Ishikawa (cell line): ENCODE measurements around the gene TTC34.

Source experiments
- CEBPB ChIP-seq: IDR thresholded peaks from 2 replicates; pipeline ENCODE4 v1.6.1; 2012
- CREB1 ChIP-seq: IDR thresholded peaks from 2 replicates; pipeline ENCODE4 v1.6.1; 2012; ENCODE audit warnings: low read depth
- RAD21 ChIP-seq: IDR thresholded peaks from 2 replicates; pipeline ENCODE4 v1.6.1; 2012; ENCODE audit warnings: low read depth
- REST ChIP-seq: IDR thresholded peaks from 2 replicates; pipeline ENCODE4 v1.6.1; 2012; ENCODE audit warnings: low read depth, mild to moderate bottlenecking
- TAF1 ChIP-seq: IDR thresholded peaks from 2 replicates; pipeline ENCODE4 v1.6.1; 2012; ENCODE audit warnings: low read depth, mild to moderate bottlenecking
- TEAD4 ChIP-seq: IDR thresholded peaks from 2 replicates; pipeline ENCODE4 v1.6.1; 2012
- YY1 ChIP-seq: IDR thresholded peaks from 2 replicates; pipeline ENCODE4 v1.6.1; 2012; ENCODE audit warnings: low read depth

DNA sequence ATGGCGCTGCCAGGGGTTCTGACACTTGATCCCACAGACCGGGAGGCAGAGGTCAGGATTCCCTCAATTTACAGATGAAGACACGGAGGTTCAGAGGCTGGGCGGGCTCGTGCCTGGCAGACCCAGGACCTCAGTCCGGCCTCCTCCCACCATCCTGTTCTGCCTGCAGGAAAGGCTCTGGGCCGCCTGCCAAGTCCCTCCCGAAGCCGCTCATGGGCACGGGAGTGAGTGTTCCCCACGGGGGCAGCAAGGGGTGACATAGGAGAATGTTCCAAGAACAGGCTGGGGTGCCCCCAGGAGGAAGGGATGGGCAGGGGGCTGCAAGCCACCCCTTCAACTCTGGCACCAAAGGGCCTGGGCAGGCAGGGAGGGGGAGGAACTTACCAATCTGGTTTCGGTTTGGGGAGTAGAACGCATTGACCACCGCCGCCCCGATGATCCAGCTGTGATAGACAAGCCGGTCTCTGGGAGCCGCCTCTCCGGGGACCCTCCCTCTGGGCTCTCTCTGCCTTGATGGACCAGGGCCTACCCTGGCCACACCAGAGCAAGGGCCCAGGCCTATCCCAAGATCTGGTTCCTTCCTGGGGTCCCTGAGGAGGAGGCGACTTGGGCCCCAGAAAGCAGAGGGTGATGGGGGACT lies 207.4 kb downstream of the TTC34 start:
- no peak for TF ChIP-seq REST
- TF ChIP-seq YY1, result no peak
- no peak for TF ChIP-seq CREB1
- no peak for TF ChIP-seq TAF1
- no peak for TF ChIP-seq CEBPB
- no peak for TF ChIP-seq TEAD4
- no peak for TF ChIP-seq RAD21
